NOMO-1 treated with DMSO at 0.1 percent for 48 hours (cell line): ENCODE results near the gene MCTP1.
"Not testable (repeated sequence)": the region's sequence is repeated elsewhere in the genome, so short reads cannot be mapped to it uniquely, and the experiment has no call there.

Experiments
- DNase-seq: peaks from one replicate; lab custom pipeline; 2025; ENCODE audit not compliant: unreplicated experiment; lab: John Stamatoyannopoulos, UW

The MCTP1 gene

GRCh38 chr5:95042037-95042436 lies 242.9 kb downstream of the MCTP1 start:
- DNase-seq: no peak

GRCh38 chr5:95035891-95036685 lies 248.8 kb downstream of the MCTP1 start:
- peak; percentile 66 for DNase-seq

GRCh38 chr5:95032801-95033200 lies 252.1 kb downstream of the MCTP1 start:
- DNase-seq: no peak

- no peak for DNase-seq
Observed at GRCh38 chr5:95029569-95030366, 255.1 kb downstream of the MCTP1 start.

GRCh38 chr5:95027775-95028174 lies 257.1 kb downstream of the MCTP1 start:
- no peak for DNase-seq

GRCh38 chr5:95027151-95027721 lies 257.7 kb downstream of the MCTP1 start:
- DNase-seq: peak; percentile 94

- no peak for DNase-seq
Observed at GRCh38 chr5:95026718-95027117, 258.2 kb downstream of the MCTP1 start.

- DNase-seq: peak; percentile 69
Observed at GRCh38 chr5:95022967-95023695, 261.8 kb downstream of the MCTP1 start.

GRCh38 chr5:95020345-95020744 lies 264.5 kb downstream of the MCTP1 start:
- DNase-seq: peak; percentile 40

GRCh38 chr5:95018946-95019345 lies 265.9 kb downstream of the MCTP1 start:
- DNase-seq: no peak

- DNase-seq: no peak
Observed at GRCh38 chr5:95018511-95018910, 266.4 kb downstream of the MCTP1 start.

- no peak for DNase-seq
Observed at GRCh38 chr5:95009812-95010211, 275.1 kb downstream of the MCTP1 start.

- DNase-seq: peak; percentile 69
Observed at GRCh38 chr5:95007921-95008597, 276.8 kb downstream of the MCTP1 start.

GRCh38 chr5:95005811-95006210 lies 279.1 kb downstream of the MCTP1 start:
- DNase-seq: no peak

- DNase-seq: no peak
Observed at GRCh38 chr5:94998670-94999069, 286.2 kb downstream of the MCTP1 start.

GRCh38 chr5:94994537-94994936 lies 290.4 kb downstream of the MCTP1 start:
- DNase-seq: not testable (repeated sequence)

- no peak for DNase-seq
Observed at GRCh38 chr5:94993491-94993890, 291.4 kb downstream of the MCTP1 start.

- no peak for DNase-seq
Observed at GRCh38 chr5:94992325-94992724, 292.6 kb downstream of the MCTP1 start.

GRCh38 chr5:94983861-94984535 lies 300.9 kb downstream of the MCTP1 start:
- DNase-seq: no peak

GRCh38 chr5:94977437-94977836 lies 307.5 kb downstream of the MCTP1 start:
- no peak for DNase-seq
